Activated CD8-positive, alpha-beta memory T cell treated with anti-CD3 and anti-CD28 coated beads, Interleukin-2, amount 50 U/mL, for 1 hour (primary cell): ENCODE measurements around the gene ALDOB.

Source experiments
- DNase-seq: peaks from one replicate; pipeline ENCODE4 v3.0.0-alpha.2; 2020; ENCODE audit errors: extremely low read depth

ALDOB gene

GRCh38 chr9:101455656-101456240 is 20.2 kb upstream of the ALDOB start:
- no peak for DNase-seq

- DNase-seq = no peak
These were observed 18.4 kb upstream of the ALDOB start for GRCh38 chr9:101453776-101454570.

GRCh38 chr9:101451498-101451897 is 15.9 kb upstream of the ALDOB start:
- no peak for DNase-seq

- no peak for DNase-seq
These were observed 15.4 kb upstream of the ALDOB start for GRCh38 chr9:101450931-101451330.

GRCh38 chr9:101449071-101449721 is 13.6 kb upstream of the ALDOB start:
- DNase-seq = no peak

- no peak for DNase-seq
These were observed 13.1 kb upstream of the ALDOB start for GRCh38 chr9:101448680-101449070.

- no peak for DNase-seq
These were observed 11.2 kb upstream of the ALDOB start for GRCh38 chr9:101446732-101447131.

GRCh38 chr9:101445353-101446029 is 9.9 kb upstream of the ALDOB start:
- DNase-seq = no peak

GRCh38 chr9:101443364-101443771 is 7.8 kb upstream of the ALDOB start:
- DNase-seq = no peak

- no peak for DNase-seq
These were observed 7.2 kb upstream of the ALDOB start for GRCh38 chr9:101442736-101443135.

GRCh38 chr9:101442318-101442717 is 6.7 kb upstream of the ALDOB start:
- DNase-seq = no peak

GRCh38 chr9:101440714-101441230 is 5.2 kb upstream of the ALDOB start:
- no peak for DNase-seq

GRCh38 chr9:101438523-101438922 is 2.9 kb upstream of the ALDOB start:
- DNase-seq = no peak

GRCh38 chr9:101437806-101438232 is 2.2 kb upstream of the ALDOB start:
- no peak for DNase-seq

GRCh38 chr9:101434998-101435397 is 576 bp downstream of the ALDOB start:
- DNase-seq = no peak

GRCh38 chr9:101433229-101433628 is 2.3 kb downstream of the ALDOB start:
- DNase-seq = no peak

GRCh38 chr9:101432740-101433139 is 2.8 kb downstream of the ALDOB start:
- DNase-seq = no peak

GRCh38 chr9:101432171-101432570 is 3.4 kb downstream of the ALDOB start:
- DNase-seq = no peak

GRCh38 chr9:101429736-101430135 is 5.8 kb downstream of the ALDOB start:
- DNase-seq = no peak

GRCh38 chr9:101428909-101429308 is 6.7 kb downstream of the ALDOB start:
- no peak for DNase-seq

- no peak for DNase-seq
These were observed 7.5 kb downstream of the ALDOB start for GRCh38 chr9:101427957-101428655.

GRCh38 chr9:101427358-101427757 is 8.2 kb downstream of the ALDOB start:
- DNase-seq = no peak
